ENCODE measurements around the gene SESTD1.
A peak's percentile ranks its signal among the peaks of the same experiment; 100 is the strongest.

The SESTD1 gene

GRCh38 chr2:179237209-179237946 is 27.3 kb downstream of the SESTD1 start:
- TF ChIP-seq CTCF (IDR thresholded peaks at IDR 0.05; ENCODE audit: low read depth, low read length): no peak
- no peak for DNase-seq (ENCODE audit: extremely low read depth, low read depth)

DNA sequence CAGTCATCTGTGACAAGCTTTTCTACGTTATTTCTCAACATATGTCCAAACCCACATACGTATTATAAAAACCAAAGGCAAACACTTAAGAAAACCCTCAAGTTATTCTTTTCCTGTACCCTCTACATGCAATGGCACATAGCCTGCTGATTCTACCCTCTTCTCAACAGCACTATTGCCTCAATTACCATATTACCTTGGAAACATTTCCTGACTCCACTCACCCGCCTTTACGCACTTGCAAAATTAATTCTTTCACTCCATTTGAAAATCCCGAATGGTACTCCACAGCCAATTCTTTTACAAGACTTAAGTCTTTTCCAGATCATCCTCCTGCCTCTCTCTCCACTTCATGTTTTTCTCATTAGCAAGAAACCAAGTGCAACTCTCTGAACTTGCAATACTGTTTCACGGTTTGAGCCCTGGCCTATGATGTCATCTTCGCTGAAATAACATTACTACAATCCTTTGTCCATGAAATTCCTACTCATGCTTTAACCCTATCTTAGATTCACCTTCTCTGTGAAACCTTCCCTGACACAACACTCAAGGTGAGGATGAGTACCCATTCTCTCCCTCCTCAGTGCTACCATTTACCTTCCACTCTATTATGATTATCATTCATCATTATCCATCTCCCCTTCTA is 29.0 kb downstream of the SESTD1 start:
- no peak for TF ChIP-seq CTCF (IDR thresholded peaks at IDR 0.05; ENCODE audit: low read depth, low read length)
- DNase-seq (ENCODE audit: extremely low read depth, low read depth): peak; percentile 50

DNA sequence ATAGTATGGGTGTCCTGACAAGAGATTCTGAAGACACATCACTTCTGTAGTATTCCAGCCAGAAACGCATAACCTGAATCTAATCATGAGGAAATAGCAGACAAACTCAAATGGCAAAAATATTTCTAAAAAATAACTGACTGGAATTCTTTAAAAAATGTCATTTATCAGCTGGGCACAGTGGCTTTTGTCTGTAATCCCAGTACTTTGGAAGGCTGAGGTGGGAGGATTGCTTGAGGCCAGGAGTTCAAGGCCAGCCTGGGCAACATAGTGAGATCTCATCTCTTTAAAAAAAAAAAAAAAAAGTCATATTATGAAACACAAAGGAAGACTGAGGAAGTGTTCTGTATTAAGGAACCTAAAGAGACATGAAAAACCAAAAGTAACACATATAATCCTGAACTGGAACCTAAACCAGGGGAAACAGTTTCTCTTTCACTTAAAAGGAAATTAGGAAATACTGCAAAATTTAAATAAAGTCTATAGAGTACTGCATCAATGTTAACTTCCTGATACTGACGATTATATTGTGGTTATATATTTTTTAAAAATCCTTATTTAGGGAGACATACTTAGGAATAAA is 29.9 kb downstream of the SESTD1 start:
- TF ChIP-seq CTCF (IDR thresholded peaks at IDR 0.05; ENCODE audit: low read depth, low read length): no peak
- DNase-seq (ENCODE audit: extremely low read depth, low read depth): no peak

DNA sequence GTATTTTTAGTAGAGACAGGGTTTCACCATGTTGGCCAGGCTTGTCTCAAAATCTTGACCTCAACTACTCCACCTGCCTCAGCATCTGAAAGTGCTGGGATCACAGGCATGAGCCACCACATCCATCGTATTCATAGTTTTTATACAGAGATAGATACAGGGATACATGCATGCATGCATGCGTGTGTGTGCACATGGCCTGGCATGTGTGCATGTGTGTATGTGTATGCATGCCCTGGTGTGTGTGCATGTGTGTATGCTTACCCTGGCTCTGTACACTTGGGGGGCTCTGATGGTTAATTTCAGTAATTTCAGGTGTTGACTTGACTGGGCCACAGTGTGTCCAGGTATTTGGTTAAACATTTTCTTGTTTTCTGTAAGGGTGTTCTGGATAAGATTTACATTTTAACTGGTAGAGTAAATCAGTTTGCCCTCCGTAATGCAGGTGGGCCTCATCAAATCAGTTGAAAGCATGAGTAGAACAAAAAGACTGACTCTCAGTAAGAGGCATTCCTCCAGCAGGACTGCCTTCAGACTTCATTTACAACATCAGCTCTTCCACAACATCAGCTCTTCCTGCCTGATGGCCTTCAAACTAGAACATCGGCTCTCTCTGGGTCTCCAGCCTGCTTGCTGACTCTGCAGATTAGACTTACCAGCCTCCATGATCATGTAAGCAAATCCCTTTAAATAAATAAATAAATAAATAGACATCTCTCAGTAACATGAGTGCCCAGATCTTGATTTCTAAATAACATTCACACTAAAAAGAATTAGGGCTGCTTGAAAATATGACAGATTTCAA is 30.8 kb downstream of the SESTD1 start:
- DNase-seq (ENCODE audit: extremely low read depth, low read depth): no peak
- TF ChIP-seq CTCF (IDR thresholded peaks at IDR 0.05; ENCODE audit: low read depth, low read length): no peak

- no peak for DNase-seq (ENCODE audit: extremely low read depth, low read depth)
- no peak for TF ChIP-seq CTCF (IDR thresholded peaks at IDR 0.05; ENCODE audit: low read depth, low read length)
Measured at GRCh38 chr2:179233083-179233490, 31.5 kb downstream of the SESTD1 start.

GRCh38 chr2:179226961-179227259 is 37.7 kb downstream of the SESTD1 start:
- TF ChIP-seq CTCF (IDR thresholded peaks at IDR 0.05; ENCODE audit: low read depth, low read length): no peak
- no peak for DNase-seq (ENCODE audit: extremely low read depth, low read depth)
